K562 (cell line): ENCODE results near the gene COPS8. TPM values are rescaled to one million over a fixed set of nuclear protein-coding genes. Genes with fewer than 3 reads are reported as not detected.

ENCODE experiments used
- ATAC-seq: fragments of 200-7000 bp; cut with Tn5 transposase; 3 replicates; pipeline ENCODE4 v1.9.1; 2020; ENCODE audit warnings: moderate library complexity
- BruUV-seq: library from RNA; stranded (reverse); fragments of 400-500 nt; replicated peaks from 2 replicates; lab custom pipeline; 2021; lab: Mats Ljungman, UMichigan
- CTCF ChIA-PET: fragments of 300-600 bp; formaldehyde crosslinking; extraction: SDS; loops from one replicate; lab custom pipeline; 2021; ENCODE audit warnings: low intra/inter-chr PET ratio; lab: Yijun Ruan, JAX
- POLR2A ChIA-PET: fragments of 300-600, 350-650 bp; sonication (Branson Sonifier 250); formaldehyde crosslinking; extraction: SDS; loops from one replicate; lab custom pipeline; 2021; ENCODE audit warnings: antibody characterized with exemption, inconsistent platforms; lab: Yijun Ruan, JAX
- DNase-seq, 4 experiments: peaks; one replicate each; pipeline versions ENCODE4 v3.0.0 to v3.0.0-alpha.2; 2011 to 2018; ENCODE audit warnings: low spot score in 3 of 4, mixed read lengths in 3 of 4; ENCODE audit errors: extremely low read depth in 1 of 4
- FAIRE-seq: peaks from 2 replicates; lab custom pipeline; 2011; peaks lifted over from hg19 to GRCh38; lab: Jason Lieb, UNC
- H2AFZ ChIP-seq: 2 replicates; pipeline ENCODE4 v1.6.0; 2011; ENCODE audit warnings: low read depth, low read length, control low read depth, inconsistent platforms
- H3K27ac ChIP-seq: fragments of 200-600 bp; 3 replicates; pipeline ENCODE4 v1.8.0; 2011; ENCODE audit warnings: low read depth, mild to moderate bottlenecking, control low read depth, inconsistent platforms, low read length, moderate library complexity, mixed read lengths; ENCODE audit errors: extremely low read depth
- H3K27me3 ChIP-seq, 2 experiments: fragments of 300-600 bp in 1 of 2; 2 replicates in 1 of 2; 3 replicates in 1 of 2; pipeline versions ENCODE4 v1.6.0 to v1.8.0; 2011; ENCODE audit warnings: inconsistent platforms in 2 of 2, low read length in 2 of 2, mild to moderate bottlenecking in 1 of 2, mixed read lengths in 1 of 2, moderate library complexity in 1 of 2; ENCODE audit not compliant: control insufficient read depth in 2 of 2, insufficient read depth in 2 of 2
- H3K36me3 ChIP-seq: fragments of 300-600 bp; 3 replicates; pipeline ENCODE4 v1.8.0; 2011; ENCODE audit warnings: mild to moderate bottlenecking, low read length, inconsistent platforms; ENCODE audit not compliant: control insufficient read depth, insufficient read depth
- H3K4me1 ChIP-seq, 2 experiments: fragments of 200-600 bp in 1 of 2; replicated peaks in 1 of 2; 2 replicates in 1 of 2; 3 replicates in 1 of 2; pipeline versions ENCODE4 v1.5.1 to v1.8.0; 2011; ENCODE audit warnings: inconsistent platforms in 2 of 2, low read length in 2 of 2, mild to moderate bottlenecking in 1 of 2, mixed read lengths in 1 of 2, moderate library complexity in 1 of 2; ENCODE audit not compliant: control insufficient read depth in 2 of 2, insufficient read depth in 2 of 2
- H3K4me2 ChIP-seq: 2 replicates; pipeline ENCODE4 v1.6.1; 2011; ENCODE audit warnings: low read length, control low read depth, inconsistent platforms, mixed read lengths; ENCODE audit not compliant: insufficient read depth
- H3K4me3 ChIP-seq: fragments of 200-600 bp; sonication (generic), shearing (Covaris generic); 2 replicates; pipeline ENCODE4 v1.5.1; 2016; ENCODE audit warnings: control low read depth, inconsistent platforms
- H3K79me2 ChIP-seq: fragments of 200-600 bp; 3 replicates; pipeline ENCODE4 v1.8.0; 2011; ENCODE audit warnings: low read length, inconsistent platforms; ENCODE audit not compliant: control insufficient read depth, insufficient read depth
- H3K9ac ChIP-seq, 2 experiments: 2 replicates each; pipeline versions ENCODE4 v1.6.0 to v1.6.1; 2011; ENCODE audit warnings: low read depth in 2 of 2, low read length in 2 of 2, control low read depth in 1 of 2, inconsistent platforms in 1 of 2, mild to moderate bottlenecking in 1 of 2, mixed read lengths in 1 of 2; ENCODE audit not compliant: insufficient read depth in 1 of 2
- H3K9me1 ChIP-seq: one replicate; pipeline ENCODE4 v1.6.0; 2011; ENCODE audit warnings: inconsistent platforms, mild to moderate bottlenecking, low read length, moderate library complexity; ENCODE audit not compliant: control insufficient read depth, insufficient read depth
- H3K9me3 ChIP-seq: replicated peaks from 2 replicates; pipeline ENCODE4 v1.5.1; 2011; ENCODE audit warnings: low read depth, low read length, inconsistent platforms; ENCODE audit not compliant: control insufficient read depth, insufficient read depth
- H4K20me1 ChIP-seq: replicated peaks from 2 replicates; pipeline ENCODE4 v1.6.1; 2011; ENCODE audit warnings: low read length, inconsistent platforms, mixed read lengths; ENCODE audit not compliant: control insufficient read depth, insufficient read depth
- DIDO1 ChIP-seq: fragments of 450-650 bp; IDR thresholded peaks from 2 replicates; pipeline ENCODE4 v1.6.1; 2016; ENCODE audit warnings: low read depth, missing biosample characterization, missing genetic modification characterization
- ELK1 ChIP-seq: sonication (generic); formaldehyde crosslinking; IDR thresholded peaks from 2 replicates; pipeline ENCODE4 v1.8.1; 2022; ENCODE audit warnings: missing genetic modification reagents
- WGBS: fragments of 100-300 bp; shearing (Covaris generic); methylation state at CpG from one replicate; pipeline ENCODE4 v1.1.6; 2016; ENCODE audit warnings: low coverage, mixed read lengths; ENCODE audit not compliant: insufficient coverage; ENCODE audit errors: missing lambda C conversion rate; 5-methylcytosine and 5-hydroxymethylcytosine counted together
- in situ Hi-C: fragments of 300-500 bp; cut with MboI; formaldehyde crosslinking; loops from 4 replicates; pipeline ENCODE4 v1.15.0; 2018; ENCODE audit warnings: inconsistent platforms, mixed read lengths
- intact Hi-C: fragments of 100-400 bp; cut with micrococcal nuclease; formaldehyde crosslinking; loops from 2 replicates; pipeline ENCODE4 v1.14.2; 2022
- polyA plus RNA-seq, 8 experiments: library from polyadenylated mRNA; depleted of rRNA in 4 of 8; stranded (reverse) in 5 of 8; unstranded in 3 of 8; fragments of >200 nt; fragmentation: Nextera tagmentation in 2 of 8; fragmentation: Illumina TruSeq in 1 of 8; extraction: Ambion mirVana in 2 of 8; extraction: Trizol in 1 of 8; gene quantifications; 2 replicates each; pipeline versions ENCODE4 v1.2.1 to v1.2.3, GENCODE V29; 2011 to 2014; ENCODE audit warnings: inconsistent platforms in 1 of 8, missing spikeins in 1 of 8
- total RNA-seq, 7 experiments: library from RNA; depleted of rRNA in 6 of 7; stranded (reverse); fragments of >200 nt in 6 of 7; fragmentation: Illumina TruSeq in 2 of 7; extraction: Trizol in 2 of 7; gene quantifications; 2 replicates each; pipeline versions ENCODE4 v1.2.1 to v1.2.3, GENCODE V29; 2011 to 2021; ENCODE audit warnings: low replicate concordance in 1 of 7
- TF ChIP-seq, protein P1 (sequence below): sonication (generic); formaldehyde crosslinking; IDR thresholded peaks from 2 replicates; pipeline ENCODE4 v1.8.0; 2022; ENCODE audit warnings: missing genetic modification reagents, mild to moderate bottlenecking, borderline replicate concordance

The COPS8 gene
- total and polyA plus RNA-seq, 9 of the 15 experiments (the other 6 are each of a cell fraction or from before 2014, with no cell fraction given) = 28.2 to 97.3 (median 58.9) TPM

DNA sequence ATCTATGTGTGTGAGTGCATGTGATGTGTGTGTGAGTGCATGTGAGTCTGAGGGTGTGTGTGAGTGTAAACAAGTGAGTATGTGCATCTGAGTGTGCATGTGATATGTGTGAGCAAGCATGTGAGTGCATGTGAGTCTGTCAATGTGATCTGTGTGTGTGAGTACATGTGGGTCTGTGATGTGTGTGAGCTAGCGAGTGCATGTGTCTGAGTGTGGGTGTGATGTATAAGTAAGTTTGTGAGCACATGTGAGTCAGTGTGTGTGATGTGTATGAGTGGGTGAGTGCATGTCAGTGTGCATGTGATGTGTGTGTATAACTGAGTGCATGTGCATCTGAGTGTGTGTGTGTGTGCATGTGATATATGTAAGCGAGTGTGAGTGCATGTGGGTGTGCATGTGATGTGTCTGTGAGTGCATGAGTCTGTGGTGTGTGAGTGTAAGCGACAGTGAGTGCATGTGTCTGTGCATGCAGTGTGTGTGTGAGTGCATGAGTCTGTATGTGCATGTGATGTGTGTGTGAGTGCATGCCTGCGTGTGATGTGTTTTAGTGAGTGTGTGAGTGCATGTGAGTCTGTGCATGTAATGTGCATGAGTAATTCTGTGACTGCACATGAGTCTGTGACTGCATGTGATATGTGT lies 44.1 kb downstream of the COPS8 start (continued):
- no peak for TF ChIP-seq ELK1 (CRISPR knock-in tag)
- TF ChIP-seq, protein P1, sequence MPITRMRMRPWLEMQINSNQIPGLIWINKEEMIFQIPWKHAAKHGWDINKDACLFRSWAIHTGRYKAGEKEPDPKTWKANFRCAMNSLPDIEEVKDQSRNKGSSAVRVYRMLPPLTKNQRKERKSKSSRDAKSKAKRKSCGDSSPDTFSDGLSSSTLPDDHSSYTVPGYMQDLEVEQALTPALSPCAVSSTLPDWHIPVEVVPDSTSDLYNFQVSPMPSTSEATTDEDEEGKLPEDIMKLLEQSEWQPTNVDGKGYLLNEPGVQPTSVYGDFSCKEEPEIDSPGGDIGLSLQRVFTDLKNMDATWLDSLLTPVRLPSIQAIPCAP (CRISPR knock-in tag) = no peak

DNA sequence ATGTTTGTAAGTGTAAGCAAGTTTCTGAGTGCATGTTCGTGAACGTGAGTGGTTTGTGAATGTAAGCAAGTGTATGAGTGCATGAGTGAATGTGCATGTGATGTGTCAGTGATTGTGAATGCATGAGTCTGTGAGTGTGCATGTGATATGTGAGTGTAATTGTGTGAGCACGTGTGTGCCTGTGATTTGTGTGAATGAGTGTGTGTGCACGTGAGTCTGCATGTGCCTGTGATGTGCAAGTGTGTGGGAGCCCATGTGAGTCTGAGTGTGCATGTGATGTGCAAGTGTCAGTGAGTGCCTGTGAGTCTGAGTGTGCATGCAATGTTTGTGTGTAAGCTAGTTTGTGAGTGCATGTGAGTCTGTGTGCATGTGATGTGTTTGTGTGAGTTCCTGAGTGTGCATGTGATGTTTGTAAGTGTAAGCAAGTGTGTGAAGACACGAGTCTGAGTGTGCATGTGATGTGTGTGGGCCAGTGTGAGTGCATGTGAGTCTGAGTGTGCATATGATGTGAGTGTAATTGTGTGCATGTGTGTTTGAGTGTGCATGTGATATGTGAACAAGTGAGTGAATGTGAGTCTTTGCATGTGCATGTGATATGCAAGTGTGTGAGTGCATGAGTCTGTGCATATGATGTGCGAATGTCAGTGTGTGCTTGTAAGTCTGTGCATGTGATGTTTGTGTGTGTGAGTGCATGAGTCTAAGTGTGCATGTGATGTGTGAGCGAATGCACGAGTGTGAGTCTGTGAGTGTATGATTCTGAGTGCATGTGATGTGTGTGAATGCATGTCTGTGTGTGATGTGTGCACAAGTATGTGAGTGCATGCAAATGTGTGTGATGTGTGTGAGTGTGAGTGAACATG lies 45.1 kb downstream of the COPS8 start:
- no peak overlapping the region for H3K4me2 ChIP-seq
- H3K36me3 ChIP-seq = no peaks in the 10 kb centered on the region; the same call in 2 of the 3 replicates
- CTCF ChIA-PET = no interaction called here
- intact Hi-C loops = no loop called here
- WGBS = 4% methylated on average over 8 of the region's 8 CpGs
- TF ChIP-seq DIDO1 = no peak
- no peaks in the 10 kb centered on the region for H3K79me2 ChIP-seq
- in situ Hi-C loops = no loop called here
- H3K4me1 ChIP-seq = no peaks in the 10 kb centered on the region
- ATAC-seq = no peak
- BruUV-seq = no TSS peak
- no peaks in the 10 kb centered on the region; a peak in 1 of 5 replicates for H3K27me3 ChIP-seq
- POLR2A ChIA-PET = no interaction called here
- no peaks in the 10 kb centered on the region; the same call in 1 of the 2 replicates for H3K9me3 ChIP-seq
- no peaks in the 10 kb centered on the region for H4K20me1 ChIP-seq
- FAIRE-seq = no peak
- no peak for DNase-seq
- H3K9me1 ChIP-seq = no peaks in the 10 kb centered on the region
- no peak overlapping the region for H3K27ac ChIP-seq
- no peak overlapping the region for H3K9ac ChIP-seq
- no peak overlapping the region for H2AFZ ChIP-seq
- no peak overlapping the region for H3K4me3 ChIP-seq
